CD4-positive, alpha-beta T cell treated with Interleukin-2 at 100 ng/mL for 4 hours (primary cell): ENCODE results near the gene TSEN2.
"Not testable (repeated sequence)": the region's sequence is repeated elsewhere in the genome, so short reads cannot be mapped to it uniquely, and the experiment has no call there.

Experiments
- DNase-seq: peaks from one replicate; pipeline ENCODE4 v3.0.0-alpha.2; 2020; ENCODE audit warnings: low spot score

TSEN2 gene

GRCh38 chr3:12506201-12506709 lies 22.0 kb downstream of the TSEN2 start:
- no peak for DNase-seq

- DNase-seq: no peak
Observed at GRCh38 chr3:12507591-12508281, 23.5 kb downstream of the TSEN2 start.

GRCh38 chr3:12508291-12508700 lies 24.0 kb downstream of the TSEN2 start:
- no peak for DNase-seq

GRCh38 chr3:12509466-12509865 lies 25.2 kb downstream of the TSEN2 start:
- DNase-seq: no peak

- no peak for DNase-seq
Observed at GRCh38 chr3:12512534-12513118, 28.3 kb downstream of the TSEN2 start.

- no peak for DNase-seq
Observed at GRCh38 chr3:12513694-12514446, 29.6 kb downstream of the TSEN2 start.

- DNase-seq: no peak
Observed at GRCh38 chr3:12515631-12516030, 31.4 kb downstream of the TSEN2 start.

- no peak for DNase-seq
Observed at GRCh38 chr3:12516873-12517272, 32.6 kb downstream of the TSEN2 start.

- DNase-seq: no peak
Observed at GRCh38 chr3:12518261-12519028, 34.2 kb downstream of the TSEN2 start.

GRCh38 chr3:12521010-12521409 lies 36.7 kb downstream of the TSEN2 start:
- no peak for DNase-seq

- DNase-seq: no peak
Observed at GRCh38 chr3:12522721-12523120, 38.4 kb downstream of the TSEN2 start.

GRCh38 chr3:12527757-12528143 lies 43.5 kb downstream of the TSEN2 start:
- DNase-seq: no peak

GRCh38 chr3:12532182-12532581 lies 47.9 kb downstream of the TSEN2 start:
- no peak for DNase-seq

GRCh38 chr3:12536423-12536822 lies 52.1 kb downstream of the TSEN2 start:
- no peak for DNase-seq

- no peak for DNase-seq
Observed at GRCh38 chr3:12541625-12542024, 57.3 kb downstream of the TSEN2 start.

- DNase-seq: not testable (repeated sequence)
Observed at GRCh38 chr3:12543497-12543896, 59.2 kb downstream of the TSEN2 start.

- no peak for DNase-seq
Observed at GRCh38 chr3:12544652-12545472, 60.6 kb downstream of the TSEN2 start.

- no peak for DNase-seq
Observed at GRCh38 chr3:12545473-12545791, 61.2 kb downstream of the TSEN2 start, which contains the start of gene MKRN2OS. Gene MKRN2OS, minus strand, starts transcription at chr3:12545499. Its CDS starts 35 bp downstream, at chr3:12545464.

- DNase-seq: no peak
Observed at GRCh38 chr3:12549971-12550760, 65.9 kb downstream of the TSEN2 start.

- DNase-seq: no peak
Observed at GRCh38 chr3:12553921-12554391, 69.7 kb downstream of the TSEN2 start.

- peak; percentile 5 for DNase-seq
Observed at GRCh38 chr3:12556314-12556689, 72.0 kb downstream of the TSEN2 start.
